ENCODE measurements around the gene ADRM1. TPM values are rescaled to one million over a fixed set of nuclear protein-coding genes. Genes with fewer than 3 reads are reported as not detected.

Gene ADRM1, protein sequence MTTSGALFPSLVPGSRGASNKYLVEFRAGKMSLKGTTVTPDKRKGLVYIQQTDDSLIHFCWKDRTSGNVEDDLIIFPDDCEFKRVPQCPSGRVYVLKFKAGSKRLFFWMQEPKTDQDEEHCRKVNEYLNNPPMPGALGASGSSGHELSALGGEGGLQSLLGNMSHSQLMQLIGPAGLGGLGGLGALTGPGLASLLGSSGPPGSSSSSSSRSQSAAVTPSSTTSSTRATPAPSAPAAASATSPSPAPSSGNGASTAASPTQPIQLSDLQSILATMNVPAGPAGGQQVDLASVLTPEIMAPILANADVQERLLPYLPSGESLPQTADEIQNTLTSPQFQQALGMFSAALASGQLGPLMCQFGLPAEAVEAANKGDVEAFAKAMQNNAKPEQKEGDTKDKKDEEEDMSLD
- total RNA-seq, result 100 to 1,000 TPM; 110 to 115 TPM

DNA sequence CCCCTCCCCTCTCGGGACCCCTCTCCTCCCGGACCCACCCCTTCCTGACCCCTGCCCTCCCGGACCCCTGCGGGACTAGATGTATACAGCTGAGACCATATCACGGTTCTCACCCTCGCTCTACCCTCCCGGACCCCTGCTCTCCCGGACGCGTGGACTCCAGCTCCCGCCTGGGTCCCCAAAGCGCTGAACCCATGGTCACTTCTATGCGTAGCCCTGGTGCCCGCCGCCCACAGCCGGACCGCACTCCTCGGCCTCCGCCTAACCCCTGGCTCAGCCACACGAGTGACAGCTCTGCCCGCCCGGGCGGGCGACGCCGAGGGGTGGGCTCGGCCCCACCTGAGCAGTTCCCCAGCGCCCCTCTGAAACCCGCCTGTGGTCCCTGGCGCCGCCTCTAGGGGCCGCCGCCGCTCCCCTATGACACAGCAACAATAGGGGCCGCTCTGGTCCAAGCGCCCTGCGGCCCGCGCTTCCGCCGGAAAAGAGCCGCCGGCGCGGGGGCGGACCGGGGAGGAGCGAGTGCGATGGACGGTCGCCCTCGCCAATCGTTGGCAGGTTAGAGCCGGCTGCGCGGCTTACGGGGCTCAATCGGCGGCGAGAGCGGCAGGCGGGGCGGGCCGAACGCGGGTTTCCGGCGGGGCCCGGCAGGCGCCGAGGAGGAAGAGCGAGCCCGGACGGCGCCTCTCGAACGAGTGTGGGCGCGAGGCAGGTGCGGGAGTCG is at the start of gene ADRM1:
Gene ADRM1 (plus strand): TSS at position 657 of the 721 bp plus-strand sequence. CDS start 572 bp downstream, outside the sequence.
- TF ChIP-seq, protein P1, sequence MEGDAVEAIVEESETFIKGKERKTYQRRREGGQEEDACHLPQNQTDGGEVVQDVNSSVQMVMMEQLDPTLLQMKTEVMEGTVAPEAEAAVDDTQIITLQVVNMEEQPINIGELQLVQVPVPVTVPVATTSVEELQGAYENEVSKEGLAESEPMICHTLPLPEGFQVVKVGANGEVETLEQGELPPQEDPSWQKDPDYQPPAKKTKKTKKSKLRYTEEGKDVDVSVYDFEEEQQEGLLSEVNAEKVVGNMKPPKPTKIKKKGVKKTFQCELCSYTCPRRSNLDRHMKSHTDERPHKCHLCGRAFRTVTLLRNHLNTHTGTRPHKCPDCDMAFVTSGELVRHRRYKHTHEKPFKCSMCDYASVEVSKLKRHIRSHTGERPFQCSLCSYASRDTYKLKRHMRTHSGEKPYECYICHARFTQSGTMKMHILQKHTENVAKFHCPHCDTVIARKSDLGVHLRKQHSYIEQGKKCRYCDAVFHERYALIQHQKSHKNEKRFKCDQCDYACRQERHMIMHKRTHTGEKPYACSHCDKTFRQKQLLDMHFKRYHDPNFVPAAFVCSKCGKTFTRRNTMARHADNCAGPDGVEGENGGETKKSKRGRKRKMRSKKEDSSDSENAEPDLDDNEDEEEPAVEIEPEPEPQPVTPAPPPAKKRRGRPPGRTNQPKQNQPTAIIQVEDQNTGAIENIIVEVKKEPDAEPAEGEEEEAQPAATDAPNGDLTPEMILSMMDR (IDR thresholded peaks at IDR 0.05), result peak; percentile 74
- no peaks in the 10 kb centered on the region for H3K9me3 Mint-ChIP-seq
- peaks cover 24% of the 10 kb centered on the region for H3K4me1 Mint-ChIP-seq (ENCODE audit: low read depth)
- H3K4me3 Mint-ChIP-seq, result peak within 1 kb of the TSS; percentile 96
- ChIA-PET POLR2A (interaction anchor here (0.6 to 1.5 kb wide), 4 partner anchors 13 to 103 kb away, joined by 3 to 5 read pairs (median 4); partner anchors contain the start of gene RPS21), CTCF (interaction anchor here (0.7 to 3.8 kb wide), 2 partner anchors 80 to 106 kb away, joined by 3 to 18 read pairs; no protein-coding TSS in a partner anchor)
- peaks cover 29% of the 10 kb centered on the region for H3K36me3 Mint-ChIP-seq (ENCODE audit: low read depth)
- peak; percentile 86 for ATAC-seq
- intact Hi-C loops (cut with micrococcal nuclease), result no loop called here
- peak within 1 kb of the TSS; percentile 99 for H3K27ac Mint-ChIP-seq
- peak; percentile 96 for DNase-seq
- H3K27me3 Mint-ChIP-seq, result no peaks in the 10 kb centered on the region

DNA sequence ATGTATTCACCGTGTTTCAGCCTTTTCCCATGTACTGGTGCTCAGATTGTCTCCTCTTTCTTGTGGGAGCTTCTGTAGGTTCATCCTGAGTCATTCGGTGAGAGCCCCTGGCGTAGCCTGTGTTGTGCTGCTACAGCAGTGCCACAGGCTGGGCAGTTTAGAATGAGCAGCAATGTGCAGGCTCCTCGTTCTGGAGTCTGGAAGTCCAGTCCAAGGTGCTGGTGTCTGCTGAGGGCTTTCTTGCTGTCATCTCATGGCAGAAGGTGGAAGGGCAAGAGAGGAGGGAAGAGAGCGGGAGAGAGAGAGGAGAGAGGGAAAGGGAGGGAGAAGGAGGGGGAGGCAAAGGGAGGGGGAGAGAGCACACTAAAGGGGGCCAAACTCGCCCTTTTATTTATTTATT is 49.4 kb upstream of the ADRM1 start:
- no peak for DNase-seq
- ATAC-seq, result no peak
- ChIA-PET POLR2A (no interaction called here), CTCF (no interaction called here)
- H3K9me3 Mint-ChIP-seq, result no peaks in the 10 kb centered on the region
- H3K27me3 Mint-ChIP-seq, result no peaks in the 10 kb centered on the region
- TF ChIP-seq, protein P1 (IDR thresholded peaks at IDR 0.05), result no peak
- H3K4me1 Mint-ChIP-seq (ENCODE audit: low read depth), result peaks cover 15% of the 10 kb centered on the region
- no peak overlapping the region for H3K27ac Mint-ChIP-seq
- H3K4me3 Mint-ChIP-seq, result no peak overlapping the region
- intact Hi-C loops (cut with micrococcal nuclease), result no loop called here
- no peaks in the 10 kb centered on the region for H3K36me3 Mint-ChIP-seq (ENCODE audit: low read depth)

DNA sequence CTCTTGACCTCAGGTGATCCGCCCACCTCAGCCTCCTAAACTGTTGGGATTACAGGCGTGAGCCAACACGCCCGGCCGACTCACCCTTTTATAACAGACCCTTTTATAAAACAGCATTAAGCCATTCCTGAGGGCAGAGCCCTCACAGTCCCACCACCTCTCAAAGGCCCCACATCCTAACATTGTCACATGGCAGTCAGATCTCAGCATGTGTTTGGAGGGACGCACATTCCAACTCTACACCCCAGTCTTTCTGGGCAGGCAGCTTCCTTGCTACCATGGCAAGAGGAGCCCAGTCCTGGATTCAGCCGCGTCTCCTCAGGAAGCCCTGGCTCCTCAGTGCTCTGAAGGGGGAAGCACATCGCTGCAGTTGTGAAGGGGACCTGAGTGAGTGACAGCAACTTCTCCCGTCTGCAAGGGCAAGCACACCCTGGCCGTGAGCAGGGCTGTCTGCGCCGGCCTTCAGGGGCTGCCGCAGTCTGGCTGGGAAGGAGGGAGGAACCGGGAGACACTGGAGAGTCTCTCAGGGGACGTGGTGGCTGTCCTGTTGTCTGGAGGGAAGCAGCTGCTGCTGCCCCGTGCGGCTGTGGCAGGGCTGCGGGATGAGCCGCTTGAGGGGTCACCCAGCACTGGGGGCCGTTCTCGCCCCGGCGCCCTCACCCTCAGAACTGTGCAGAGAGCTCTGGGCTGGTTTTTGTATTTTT is 48.6 kb upstream of the ADRM1 start:
- TF ChIP-seq, protein P1 (IDR thresholded peaks at IDR 0.05), result no peak
- POLR2A ChIA-PET, result no interaction called here
- Mint-ChIP-seq H3K27ac (no peak overlapping the region), H3K4me1 (ENCODE audit: low read depth) (peaks cover 15% of the 10 kb centered on the region), H3K4me3 (no peak overlapping the region), H3K9me3 (no peaks in the 10 kb centered on the region), H3K36me3 (ENCODE audit: low read depth) (no peaks in the 10 kb centered on the region), H3K27me3 (no peaks in the 10 kb centered on the region)
- no peak for ATAC-seq
- CTCF ChIA-PET, result no interaction called here
- intact Hi-C loops (cut with micrococcal nuclease), result no loop called here
- DNase-seq, result no peak

DNA sequence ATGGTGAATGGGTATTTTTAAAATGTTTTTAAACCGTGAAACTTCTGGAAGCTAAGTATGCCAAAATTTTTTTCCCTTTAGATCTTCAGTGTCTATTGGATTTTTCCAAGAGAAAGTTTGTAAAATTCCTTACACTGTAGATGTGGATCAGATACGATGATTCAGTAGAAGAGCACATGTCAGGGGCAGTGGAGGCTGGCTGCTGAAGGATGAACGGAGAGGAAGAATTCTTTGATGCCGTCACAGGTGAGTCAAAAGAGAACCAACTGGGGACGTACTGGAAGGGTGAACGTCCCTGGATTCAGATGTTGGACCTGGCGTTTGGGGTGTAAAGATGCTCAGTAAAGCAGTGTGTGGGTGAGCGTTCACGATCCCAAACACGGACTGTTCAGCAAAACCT is 46.8 kb upstream of the ADRM1 start:
- Mint-ChIP-seq H3K27ac (no peak overlapping the region), H3K36me3 (ENCODE audit: low read depth) (no peaks in the 10 kb centered on the region), H3K27me3 (no peaks in the 10 kb centered on the region), H3K9me3 (no peaks in the 10 kb centered on the region), H3K4me3 (no peak overlapping the region), H3K4me1 (ENCODE audit: low read depth) (peaks cover 9% of the 10 kb centered on the region)
- CTCF ChIA-PET, result no interaction called here
- DNase-seq (no peak), ATAC-seq (no peak)
- TF ChIP-seq, protein P1 (IDR thresholded peaks at IDR 0.05), result no peak
- intact Hi-C loops (cut with micrococcal nuclease), result no loop called here
- POLR2A ChIA-PET, result no interaction called here
